ENCODE data around the gene LAG3.

LAG3 gene

DNA sequence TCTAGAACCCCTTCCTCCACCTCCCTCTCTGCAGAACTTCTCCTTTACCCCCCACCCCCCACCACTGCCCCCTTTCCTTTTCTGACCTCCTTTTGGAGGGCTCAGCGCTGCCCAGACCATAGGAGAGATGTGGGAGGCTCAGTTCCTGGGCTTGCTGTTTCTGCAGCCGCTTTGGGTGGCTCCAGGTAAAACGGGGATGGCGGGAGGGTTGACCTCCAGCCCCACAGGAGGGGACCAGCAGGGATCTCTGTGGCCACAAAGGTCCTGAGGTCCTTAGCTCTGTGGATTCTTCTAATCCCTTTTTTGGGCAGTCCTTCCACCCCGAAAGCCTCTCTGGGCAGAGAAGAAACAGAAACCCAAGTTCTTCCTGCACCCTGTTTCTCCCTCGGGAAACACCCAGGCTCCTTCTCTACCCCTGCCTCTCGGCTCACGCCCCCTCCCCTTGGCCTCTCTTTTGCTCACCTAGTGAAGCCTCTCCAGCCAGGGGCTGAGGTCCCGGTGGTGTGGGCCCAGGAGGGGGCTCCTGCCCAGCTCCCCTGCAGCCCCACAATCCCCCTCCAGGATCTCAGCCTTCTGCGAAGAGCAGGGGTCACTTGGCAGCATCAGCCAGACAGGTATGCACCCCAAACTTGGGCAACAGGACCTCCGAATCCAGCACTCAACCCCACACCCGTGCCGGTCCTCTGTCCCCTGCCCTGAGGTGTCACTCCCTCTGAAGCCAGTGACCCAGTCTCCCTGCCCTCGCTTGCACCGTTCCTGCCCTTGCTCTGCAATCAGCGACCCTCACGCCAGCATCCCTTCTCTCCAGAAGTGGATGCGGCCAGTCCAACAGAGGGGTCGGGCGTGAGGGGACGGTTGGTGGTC lies 638 bp downstream of the LAG3 start:
- DNase-seq (ENCODE audit: low read depth, low spot score): no peak

DNA sequence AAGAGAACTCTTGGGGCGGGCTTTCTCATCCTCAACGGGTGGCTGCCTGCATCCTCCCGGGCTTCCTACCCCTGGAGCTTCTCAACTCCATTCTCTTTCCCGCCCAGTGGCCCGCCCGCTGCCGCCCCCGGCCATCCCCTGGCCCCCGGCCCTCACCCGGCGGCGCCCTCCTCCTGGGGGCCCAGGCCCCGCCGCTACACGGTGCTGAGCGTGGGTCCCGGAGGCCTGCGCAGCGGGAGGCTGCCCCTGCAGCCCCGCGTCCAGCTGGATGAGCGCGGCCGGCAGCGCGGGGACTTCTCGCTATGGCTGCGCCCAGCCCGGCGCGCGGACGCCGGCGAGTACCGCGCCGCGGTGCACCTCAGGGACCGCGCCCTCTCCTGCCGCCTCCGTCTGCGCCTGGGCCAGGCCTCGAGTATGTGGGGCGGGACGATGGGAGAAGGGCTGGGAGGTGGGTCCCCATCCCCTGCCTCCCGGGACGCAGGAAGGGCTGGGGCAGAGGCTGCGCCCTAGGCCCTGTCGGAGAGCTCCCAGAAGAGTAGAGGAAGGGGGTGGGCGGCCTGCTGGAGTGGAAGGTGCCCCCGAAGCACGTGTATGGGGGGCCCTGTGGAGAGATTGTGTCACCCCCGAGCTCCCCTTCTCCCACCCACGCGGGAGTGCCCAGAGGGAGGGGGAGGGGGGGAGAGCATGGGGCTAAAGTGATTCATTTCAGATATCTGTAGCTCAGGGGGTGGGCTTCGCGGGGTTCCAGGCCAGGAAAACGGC lies 1.5 kb downstream of the LAG3 start:
- DNase-seq (ENCODE audit: low read depth, low spot score): no peak

GRCh38 chr12:6774499-6775062 lies 2.3 kb downstream of the LAG3 start:
- no peak for DNase-seq (ENCODE audit: low read depth, low spot score)

- no peak for DNase-seq (ENCODE audit: low read depth, low spot score)
Measured at GRCh38 chr12:6775185-6776174, 3.2 kb downstream of the LAG3 start.

DNA sequence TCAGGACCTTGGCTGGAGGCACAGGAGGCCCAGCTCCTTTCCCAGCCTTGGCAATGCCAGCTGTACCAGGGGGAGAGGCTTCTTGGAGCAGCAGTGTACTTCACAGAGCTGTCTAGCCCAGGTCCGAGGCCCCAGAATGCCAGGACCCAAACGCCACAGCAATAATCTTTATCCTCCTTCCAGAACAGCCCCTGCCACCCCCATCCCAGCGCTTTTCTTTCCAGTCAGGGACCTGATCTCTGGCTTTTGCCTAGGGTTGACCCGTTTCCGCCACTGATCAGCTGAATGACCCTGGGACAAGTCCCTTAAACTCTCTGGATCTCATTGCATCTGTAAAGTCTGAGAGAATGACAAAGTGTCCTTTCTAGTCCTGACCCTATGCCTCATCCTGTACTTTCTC lies 5.1 kb downstream of the LAG3 start:
- no peak for DNase-seq (ENCODE audit: low read depth, low spot score)

GRCh38 chr12:6778217-6778573 lies 5.9 kb downstream of the LAG3 start:
- DNase-seq (ENCODE audit: low read depth, low spot score): no peak

GRCh38 chr12:6778574-6779550 lies 6.5 kb downstream of the LAG3 start:
- peak; percentile 81 for DNase-seq (ENCODE audit: low read depth, low spot score)

DNA sequence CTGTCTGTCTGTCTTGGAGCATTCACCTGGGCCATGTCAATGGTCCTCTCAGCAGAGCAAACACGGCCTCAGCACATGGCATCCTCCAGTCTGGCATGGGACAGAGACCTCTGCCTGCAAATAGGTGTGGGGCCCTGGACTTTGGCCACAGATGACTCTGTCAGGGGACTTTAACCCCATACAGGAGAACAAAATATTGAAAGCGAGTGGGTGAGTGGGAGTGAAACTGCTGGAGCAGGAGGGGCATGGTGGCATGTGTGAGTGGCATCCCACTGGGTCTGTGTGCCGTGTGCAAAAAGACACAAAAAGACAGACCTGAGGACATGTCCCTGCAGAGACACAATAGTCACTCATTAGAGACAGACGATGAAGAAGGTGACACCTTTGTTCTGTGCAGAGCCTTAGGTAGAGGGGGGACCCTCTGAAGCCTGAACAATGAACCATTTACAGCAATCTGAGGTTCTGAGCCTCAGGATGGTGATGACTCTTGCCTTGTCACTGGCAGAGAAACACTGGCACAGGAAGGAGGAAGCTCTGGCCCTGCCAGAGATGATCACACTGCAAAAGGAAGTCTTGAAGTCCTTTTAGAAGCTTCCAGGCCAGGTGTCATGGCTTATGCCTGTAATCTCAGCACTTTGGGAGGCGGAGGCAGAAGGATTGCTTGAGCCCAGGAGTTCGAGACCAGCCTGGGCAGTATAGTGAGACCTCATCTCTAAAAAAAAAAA lies 7.5 kb downstream of the LAG3 start:
- DNase-seq (ENCODE audit: low read depth, low spot score): no peak

GRCh38 chr12:6780573-6780972 lies 8.3 kb downstream of the LAG3 start:
- DNase-seq (ENCODE audit: low read depth, low spot score): no peak

- no peak for DNase-seq (ENCODE audit: low read depth, low spot score)
Measured at GRCh38 chr12:6782119-6782518, 9.8 kb downstream of the LAG3 start.

- no peak for DNase-seq (ENCODE audit: low read depth, low spot score)
Measured at GRCh38 chr12:6782850-6783566, 10.7 kb downstream of the LAG3 start.

GRCh38 chr12:6783828-6784227 lies 11.5 kb downstream of the LAG3 start:
- no peak for DNase-seq (ENCODE audit: low read depth, low spot score)

DNA sequence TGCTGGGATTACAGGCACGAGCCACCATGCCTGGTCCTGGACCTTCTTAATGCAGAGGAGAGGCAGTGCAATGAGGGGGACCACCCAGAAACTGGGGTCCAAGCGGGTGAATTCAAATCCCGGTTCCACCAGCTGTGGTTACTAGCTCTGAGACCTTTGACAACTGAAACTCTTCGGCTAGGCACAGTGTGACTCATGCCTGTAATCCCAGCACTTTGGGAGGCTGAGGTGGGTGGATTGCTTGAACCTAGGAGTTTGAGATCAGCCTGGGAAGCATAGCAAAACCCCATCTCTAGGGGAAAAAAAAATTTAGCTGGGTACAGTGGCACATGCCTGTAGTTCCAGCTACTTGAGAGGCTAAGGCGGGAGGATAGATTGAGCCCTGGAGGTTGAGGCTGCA lies 12.0 kb downstream of the LAG3 start:
- no peak for DNase-seq (ENCODE audit: low read depth, low spot score)

DNA sequence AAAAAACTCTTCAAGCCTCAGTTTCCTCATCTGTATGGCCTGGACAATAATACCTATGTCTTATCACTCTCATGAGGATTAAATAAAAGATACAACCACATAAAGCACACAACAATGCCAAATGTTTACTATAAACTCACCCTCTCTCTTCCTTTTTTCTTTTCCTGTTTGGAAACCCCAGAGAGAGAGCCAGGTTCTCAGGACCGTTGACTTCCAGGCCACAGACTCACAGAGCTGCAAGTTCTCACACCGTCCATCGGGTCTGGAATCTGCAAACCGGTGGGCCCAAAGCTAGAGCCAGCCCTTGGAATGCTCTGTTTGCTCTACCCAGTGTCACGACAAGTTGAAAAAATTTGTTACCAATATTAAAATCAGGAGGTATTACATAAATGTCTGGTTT lies 12.4 kb downstream of the LAG3 start:
- no peak for DNase-seq (ENCODE audit: low read depth, low spot score)

DNA sequence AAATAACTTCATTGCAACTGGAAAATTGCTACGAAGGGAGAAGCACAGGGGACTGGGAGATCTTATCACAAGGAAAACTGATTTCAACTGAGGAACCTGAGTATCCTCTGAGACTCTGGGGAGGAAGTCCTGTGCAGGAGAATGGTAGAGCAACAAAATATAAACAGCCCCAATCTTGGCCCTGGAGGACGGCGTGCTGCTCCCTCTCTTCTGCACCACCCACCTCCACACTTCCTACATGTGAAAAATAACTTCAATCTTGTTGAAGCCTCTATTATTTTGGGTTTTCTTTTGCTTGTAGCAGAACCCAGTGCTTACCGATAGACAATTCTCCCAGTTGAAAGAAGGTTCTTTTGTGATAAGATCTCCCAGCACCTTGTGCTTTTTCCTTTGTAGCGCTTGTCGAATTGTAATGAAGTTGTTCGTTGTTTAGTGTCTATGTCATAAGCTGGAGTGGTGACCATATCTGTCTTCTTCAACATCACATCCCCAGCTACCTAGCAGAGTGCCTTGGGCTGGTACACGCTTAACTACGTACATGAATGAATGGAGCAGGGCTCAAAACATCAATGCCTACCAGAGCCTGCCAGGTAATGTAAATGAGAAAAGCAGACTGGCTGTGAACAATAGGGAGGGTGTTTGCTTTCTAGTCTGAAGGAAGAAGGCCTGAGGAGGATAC lies 14.2 kb downstream of the LAG3 start:
- no peak for DNase-seq (ENCODE audit: low read depth, low spot score)

GRCh38 chr12:6787309-6787708 lies 15.0 kb downstream of the LAG3 start:
- no peak for DNase-seq (ENCODE audit: low read depth, low spot score)

- DNase-seq (ENCODE audit: low read depth, low spot score): no peak
Measured at GRCh38 chr12:6788972-6789924, 16.9 kb downstream of the LAG3 start, which contains the start of gene CD4. TSS of gene CD4 (plus strand) at chr12:6789528. CDS start at chr12:6800139, 10,611 bp downstream.

Measured in activated CD4-positive, CD25-positive, alpha-beta regulatory T cell treated with anti-CD3 and anti-CD28 coated beads, Interleukin-2, amount 50 U/mL, for 16 hours (primary cell).